RWPE1 (cell line): Measurements from ENCODE around the gene POLN.

Source experiments
- CTCF ChIA-PET: fragments of 350-600 bp; sonication (Branson Sonifier 250); formaldehyde crosslinking; extraction: SDS; loops from one replicate; lab custom pipeline; 2021; lab: Yijun Ruan, JAX
- POLR2A ChIA-PET: fragments of 400-600 bp; formaldehyde crosslinking; extraction: SDS; loops from one replicate; lab custom pipeline; 2020; ENCODE audit warnings: antibody characterized with exemption; ENCODE audit not compliant: low non-redundant PET; lab: Yijun Ruan, JAX
- DNase-seq: peaks from one replicate; pipeline ENCODE4 v3.0.0; 2012; ENCODE audit warnings: low spot score
- H3K27ac ChIP-seq: fragments of 450-650 bp; 2 replicates; pipeline ENCODE4 v1.5.1; 2017
- TF ChIP-seq, protein P1 (sequence below): fragments of 450-650 bp; conservative IDR thresholded peaks from 2 replicates; pipeline ENCODE4 v1.5.1; 2017; ENCODE audit warnings: low read depth, mild to moderate bottlenecking

Gene POLN

DNA sequence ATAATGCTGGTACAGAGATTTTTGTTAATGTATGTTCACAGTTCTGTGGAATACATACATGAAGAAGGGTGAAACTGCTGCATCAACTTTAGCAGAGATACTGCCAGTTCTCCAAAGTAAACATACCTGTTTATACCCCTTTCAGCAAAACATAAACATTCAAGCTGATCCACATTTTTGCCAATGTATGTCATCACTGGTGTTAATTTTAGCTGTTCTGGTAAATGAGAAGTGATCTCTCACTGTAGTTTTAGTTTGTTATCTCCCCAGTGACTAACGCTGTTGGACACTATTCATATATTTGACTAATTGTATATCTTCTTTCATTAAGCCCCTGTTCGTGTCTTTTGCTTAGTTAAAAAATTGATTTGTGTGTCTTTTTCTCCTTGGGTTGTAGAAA is 82.0 kb downstream of the POLN start:
- H3K27ac ChIP-seq: no peak overlapping the region
- POLR2A ChIA-PET: no interaction called here
- TF ChIP-seq, protein P1, sequence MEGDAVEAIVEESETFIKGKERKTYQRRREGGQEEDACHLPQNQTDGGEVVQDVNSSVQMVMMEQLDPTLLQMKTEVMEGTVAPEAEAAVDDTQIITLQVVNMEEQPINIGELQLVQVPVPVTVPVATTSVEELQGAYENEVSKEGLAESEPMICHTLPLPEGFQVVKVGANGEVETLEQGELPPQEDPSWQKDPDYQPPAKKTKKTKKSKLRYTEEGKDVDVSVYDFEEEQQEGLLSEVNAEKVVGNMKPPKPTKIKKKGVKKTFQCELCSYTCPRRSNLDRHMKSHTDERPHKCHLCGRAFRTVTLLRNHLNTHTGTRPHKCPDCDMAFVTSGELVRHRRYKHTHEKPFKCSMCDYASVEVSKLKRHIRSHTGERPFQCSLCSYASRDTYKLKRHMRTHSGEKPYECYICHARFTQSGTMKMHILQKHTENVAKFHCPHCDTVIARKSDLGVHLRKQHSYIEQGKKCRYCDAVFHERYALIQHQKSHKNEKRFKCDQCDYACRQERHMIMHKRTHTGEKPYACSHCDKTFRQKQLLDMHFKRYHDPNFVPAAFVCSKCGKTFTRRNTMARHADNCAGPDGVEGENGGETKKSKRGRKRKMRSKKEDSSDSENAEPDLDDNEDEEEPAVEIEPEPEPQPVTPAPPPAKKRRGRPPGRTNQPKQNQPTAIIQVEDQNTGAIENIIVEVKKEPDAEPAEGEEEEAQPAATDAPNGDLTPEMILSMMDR: no peak
- CTCF ChIA-PET: no interaction called here
- no peak for DNase-seq

DNA sequence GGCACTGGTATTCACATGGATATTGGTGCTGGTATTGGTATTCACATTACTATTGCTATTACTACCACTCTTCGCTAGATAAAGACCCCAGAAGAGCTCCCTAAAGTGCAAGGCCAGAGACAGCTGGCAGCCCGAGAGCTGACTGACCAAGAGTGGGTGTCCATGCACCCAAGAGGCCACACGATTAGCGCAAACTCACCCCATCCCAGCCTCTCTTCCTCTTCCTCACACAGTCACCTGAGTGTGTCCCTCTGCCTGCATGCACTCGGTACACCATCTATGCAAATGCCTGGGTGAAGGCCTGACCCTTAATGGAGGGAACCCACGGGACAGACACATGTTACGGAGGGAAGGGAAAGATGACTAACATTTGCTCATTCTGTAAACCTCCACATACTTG is 86.7 kb downstream of the POLN start:
- TF ChIP-seq, protein P1: no peak
- DNase-seq: no peak
- no peak overlapping the region for H3K27ac ChIP-seq
- CTCF ChIA-PET: no interaction called here
- POLR2A ChIA-PET: no interaction called here

DNA sequence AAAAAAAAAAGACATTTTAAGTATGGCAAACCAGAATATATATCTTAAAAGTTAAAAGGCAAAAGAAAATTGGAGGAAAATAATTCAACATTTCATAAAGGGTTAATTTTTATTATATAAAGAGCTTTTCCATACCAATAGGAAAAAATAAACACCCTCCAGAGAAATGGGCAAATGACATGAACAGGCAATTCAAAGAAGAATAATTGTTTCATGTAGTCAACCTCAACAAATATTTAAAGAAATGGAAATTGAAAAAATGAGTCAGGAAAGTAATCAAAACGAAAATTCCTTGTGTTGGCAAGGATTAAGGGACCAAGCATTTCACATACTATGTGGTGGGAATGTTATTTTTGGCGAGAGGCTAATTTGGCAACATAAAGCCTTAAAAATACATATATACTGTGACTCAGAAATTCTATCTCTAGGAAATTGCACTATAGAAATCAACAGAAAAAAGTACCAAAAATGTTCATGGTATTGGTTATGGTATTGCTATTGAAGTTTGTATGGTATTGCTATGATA is 87.6 kb downstream of the POLN start:
- POLR2A ChIA-PET: no interaction called here
- no peak overlapping the region for H3K27ac ChIP-seq
- CTCF ChIA-PET: no interaction called here
- TF ChIP-seq, protein P1: no peak
- no peak for DNase-seq

GRCh38 chr4:2151544-2151943 is 90.4 kb downstream of the POLN start:
- H3K27ac ChIP-seq: no peak overlapping the region
- TF ChIP-seq, protein P1: no peak
- DNase-seq: no peak
- CTCF ChIA-PET: no interaction called here
- POLR2A ChIA-PET: no interaction called here

DNA sequence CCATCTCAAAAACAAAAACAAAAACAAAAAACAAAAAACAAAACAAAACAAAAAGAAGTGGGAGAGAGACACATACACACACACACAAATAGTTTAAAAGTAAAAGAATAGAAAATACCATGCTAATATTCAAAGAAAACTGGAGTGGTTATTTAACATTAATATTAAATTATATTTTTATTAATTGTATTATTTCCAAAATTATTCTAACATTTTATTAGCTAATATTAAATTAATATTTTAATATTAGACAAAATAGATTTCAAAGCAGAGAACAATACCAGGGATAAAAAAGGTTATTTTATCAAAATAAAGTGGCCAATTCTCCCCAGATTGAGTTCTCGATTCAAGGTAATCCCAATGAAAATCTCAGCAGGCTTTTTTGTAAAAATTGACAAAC is 91.8 kb downstream of the POLN start:
- H3K27ac ChIP-seq: no peak overlapping the region
- DNase-seq: no peak
- TF ChIP-seq, protein P1: no peak
- POLR2A ChIA-PET: no interaction called here
- CTCF ChIA-PET: no interaction called here

GRCh38 chr4:2142630-2143427 is 99.1 kb downstream of the POLN start:
- ChIA-PET POLR2A (no interaction called here), CTCF (no interaction called here)
- no peak for DNase-seq
- H3K27ac ChIP-seq: no peak overlapping the region
- TF ChIP-seq, protein P1: no peak
